Parathyroid adenoma (tissue), 2 donors: Measurements from ENCODE around the gene HSPA1B.

Experiments
- H2AFZ ChIP-seq: fragments of 300-600 bp; sonication (generic); one replicate; pipeline ENCODE4 v1.7.0; 2017; ENCODE audit warnings: antibody characterized with exemption, mild to moderate bottlenecking
- H3K27ac ChIP-seq: fragments of 300-600 bp; sonication (generic); one replicate; pipeline ENCODE4 v1.7.0; 2017
- H3K27me3 ChIP-seq: fragments of 300-600 bp; sonication (generic); one replicate; pipeline ENCODE4 v1.7.0; 2017; ENCODE audit warnings: low read length; ENCODE audit not compliant: control insufficient read depth, insufficient read depth
- H3K36me3 ChIP-seq: fragments of 300-600 bp; sonication (generic); one replicate; pipeline ENCODE4 v1.7.0; 2017; ENCODE audit warnings: low read length; ENCODE audit not compliant: control insufficient read depth, insufficient read depth
- H3K4me1 ChIP-seq: fragments of 300-600 bp; sonication (generic); one replicate; pipeline ENCODE4 v1.7.0; 2017; ENCODE audit warnings: control low read depth
- H3K4me2 ChIP-seq: fragments of 300-600 bp; sonication (generic); one replicate; pipeline ENCODE4 v1.7.0; 2017; ENCODE audit warnings: low read length
- H3K4me3 ChIP-seq: fragments of 300-600 bp; sonication (generic); one replicate; pipeline ENCODE4 v1.7.0; 2017; ENCODE audit warnings: low read depth, low read length
- H3K79me2 ChIP-seq: fragments of 300-600 bp; sonication (generic); one replicate; pipeline ENCODE4 v1.7.0; 2017; ENCODE audit warnings: control low read depth
- H3K9ac ChIP-seq: fragments of 300-600 bp; sonication (generic); one replicate; pipeline ENCODE4 v1.7.0; 2017; ENCODE audit warnings: mild to moderate bottlenecking
- H3K9me3 ChIP-seq: fragments of 300-600 bp; sonication (generic); one replicate; pipeline ENCODE4 v1.7.0; 2017; ENCODE audit warnings: low read length; ENCODE audit not compliant: control insufficient read depth
- TF ChIP-seq, protein P1 (sequence below): fragments of 300-600 bp; sonication (generic); IDR thresholded peaks from one replicate; pipeline ENCODE4 v1.7.0; 2017; ENCODE audit warnings: antibody characterized with exemption, mild to moderate bottlenecking
- donor health status: primary hyperparathyroidism.

Gene HSPA1B

DNA sequence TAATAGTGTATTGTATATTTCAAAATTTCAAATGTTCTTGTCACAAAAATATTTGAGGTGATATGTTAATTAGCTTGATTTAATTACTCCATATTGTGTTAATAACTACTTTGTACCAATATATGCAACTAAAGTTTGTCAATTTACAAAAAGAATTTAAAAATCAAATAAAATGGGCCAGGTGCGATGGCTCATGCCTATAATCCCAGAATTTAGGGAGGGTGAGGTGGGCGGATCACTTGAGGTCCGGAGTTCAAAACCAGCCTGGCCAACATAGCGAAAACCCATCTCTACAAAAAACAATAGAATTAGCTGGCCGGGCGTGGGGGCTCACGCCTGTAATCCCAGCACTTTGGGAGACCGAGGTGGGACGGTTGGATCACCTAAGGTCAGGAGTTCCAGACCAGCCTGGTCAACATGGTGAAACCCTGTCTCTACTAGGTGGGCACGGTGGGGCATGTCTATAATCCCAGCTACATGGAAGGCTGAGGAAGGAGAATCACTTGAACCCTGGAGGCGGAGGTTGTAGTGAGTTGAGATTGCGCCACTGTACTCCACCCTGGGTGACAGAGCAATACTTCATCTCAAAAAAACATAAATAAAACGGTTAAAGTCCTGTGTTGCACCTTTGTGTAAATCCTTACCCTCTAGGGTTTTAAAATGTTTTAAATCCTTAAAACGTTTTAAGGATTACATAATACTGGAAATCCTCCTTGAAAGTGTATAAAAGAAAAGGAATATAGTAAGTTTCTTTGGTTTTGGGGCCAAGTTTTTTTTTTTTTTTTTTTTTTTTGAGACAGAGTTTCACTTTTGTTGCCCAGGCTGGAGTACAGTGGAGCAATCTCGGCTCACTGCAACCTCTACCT lies 4.0 kb downstream of the HSPA1B start:
- peaks cover 14% of the 10 kb centered on the region for H3K4me1 ChIP-seq
- no peak overlapping the region for H3K9ac ChIP-seq

DNA sequence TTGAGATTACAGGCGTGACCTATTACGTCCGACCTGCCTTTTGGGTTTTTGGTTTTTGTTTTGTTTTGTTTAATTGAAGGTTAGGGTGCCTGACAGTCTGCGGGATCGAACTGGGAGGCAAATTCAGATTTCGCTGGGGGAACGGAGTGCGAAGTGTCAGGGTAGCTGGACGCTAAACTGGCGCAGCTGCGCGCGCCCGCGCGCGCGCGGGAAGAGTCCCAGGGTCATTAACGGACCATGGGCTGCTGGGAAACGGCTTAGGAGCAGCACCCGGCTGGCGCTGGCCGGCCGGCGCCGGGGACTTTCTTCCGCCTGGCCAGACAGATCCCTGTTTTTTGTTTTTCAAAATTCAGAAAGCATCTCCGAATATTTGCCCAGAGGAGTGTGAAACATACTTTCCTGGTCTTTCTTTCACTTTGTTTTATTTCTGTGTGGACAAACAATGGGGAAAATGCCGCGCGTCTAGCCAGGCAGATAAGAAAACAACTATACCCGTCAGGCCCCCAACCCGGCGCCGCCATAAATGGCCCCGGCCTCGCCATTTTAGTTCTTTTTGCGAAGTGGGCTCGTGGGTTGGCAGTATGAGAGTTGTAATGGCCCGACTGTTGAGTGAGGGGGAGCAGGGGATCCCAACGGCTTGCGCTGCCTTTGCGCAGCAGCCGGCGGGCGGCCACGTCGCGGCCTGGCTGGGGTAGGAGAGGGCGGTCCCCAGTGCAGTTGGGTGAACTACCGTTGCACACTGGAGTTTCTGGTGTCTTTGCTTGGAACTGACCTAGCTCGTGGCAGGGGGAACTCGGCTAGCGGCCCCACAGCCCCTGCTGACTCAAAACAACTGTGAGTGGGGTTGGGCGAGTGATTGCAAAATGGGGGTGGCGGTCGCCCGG lies 7.1 kb downstream of the HSPA1B start:
- no peaks in the 10 kb centered on the region for H3K36me3 ChIP-seq
- no peaks in the 10 kb centered on the region for H3K9me3 ChIP-seq
- H3K4me3 ChIP-seq, result peak overlapping the region; percentile 89
- H3K27ac ChIP-seq, result peak overlapping the region; percentile 99
- peak overlapping the region; percentile 54 for H3K9ac ChIP-seq
- H3K4me2 ChIP-seq, result peak overlapping the region; percentile 57
- H3K79me2 ChIP-seq, result peaks cover 42% of the 10 kb centered on the region
- H3K4me1 ChIP-seq, result peaks cover 25% of the 10 kb centered on the region
- H2AFZ ChIP-seq, result peak overlapping the region; percentile 95
- no peaks in the 10 kb centered on the region for H3K27me3 ChIP-seq
- TF ChIP-seq, protein P1, sequence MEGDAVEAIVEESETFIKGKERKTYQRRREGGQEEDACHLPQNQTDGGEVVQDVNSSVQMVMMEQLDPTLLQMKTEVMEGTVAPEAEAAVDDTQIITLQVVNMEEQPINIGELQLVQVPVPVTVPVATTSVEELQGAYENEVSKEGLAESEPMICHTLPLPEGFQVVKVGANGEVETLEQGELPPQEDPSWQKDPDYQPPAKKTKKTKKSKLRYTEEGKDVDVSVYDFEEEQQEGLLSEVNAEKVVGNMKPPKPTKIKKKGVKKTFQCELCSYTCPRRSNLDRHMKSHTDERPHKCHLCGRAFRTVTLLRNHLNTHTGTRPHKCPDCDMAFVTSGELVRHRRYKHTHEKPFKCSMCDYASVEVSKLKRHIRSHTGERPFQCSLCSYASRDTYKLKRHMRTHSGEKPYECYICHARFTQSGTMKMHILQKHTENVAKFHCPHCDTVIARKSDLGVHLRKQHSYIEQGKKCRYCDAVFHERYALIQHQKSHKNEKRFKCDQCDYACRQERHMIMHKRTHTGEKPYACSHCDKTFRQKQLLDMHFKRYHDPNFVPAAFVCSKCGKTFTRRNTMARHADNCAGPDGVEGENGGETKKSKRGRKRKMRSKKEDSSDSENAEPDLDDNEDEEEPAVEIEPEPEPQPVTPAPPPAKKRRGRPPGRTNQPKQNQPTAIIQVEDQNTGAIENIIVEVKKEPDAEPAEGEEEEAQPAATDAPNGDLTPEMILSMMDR, result no peak

More for the DNA sequence above, 4.0 kb downstream of the HSPA1B start:
- Histone ChIP-seq H3K4me3 (peak overlapping the region; percentile 90), H3K27ac (peak overlapping the region; percentile 80), H2AFZ (no peak overlapping the region), H3K79me2 (peaks cover 44% of the 10 kb centered on the region), H3K4me2 (peak overlapping the region; percentile 97), H3K27me3 (no peaks in the 10 kb centered on the region), H3K36me3 (no peaks in the 10 kb centered on the region), H3K9me3 (no peaks in the 10 kb centered on the region)
- TF ChIP-seq, protein P1, result no peak

DNA sequence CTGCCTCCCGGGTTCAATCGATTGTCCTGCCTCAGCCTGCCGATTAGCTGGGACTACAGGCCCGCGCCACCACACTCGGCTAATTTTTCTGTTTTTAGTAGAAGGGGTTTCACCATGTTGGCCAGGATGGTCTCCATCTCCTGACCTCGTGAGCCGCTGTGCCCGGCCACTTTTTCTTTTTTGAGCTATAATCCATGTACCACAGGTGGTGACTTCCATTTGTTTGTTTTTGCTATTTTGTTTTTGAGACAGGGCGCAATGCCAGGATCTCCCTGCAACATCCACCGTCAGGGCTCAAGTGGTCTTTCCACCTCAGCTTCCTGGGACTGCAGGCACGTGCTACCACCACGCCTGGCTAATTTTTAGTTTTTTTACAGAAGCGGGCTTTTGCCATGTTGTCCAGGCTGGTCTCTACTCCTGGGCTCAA lies 8.5 kb downstream of the HSPA1B start:
- peaks cover 31% of the 10 kb centered on the region for H3K79me2 ChIP-seq
- H3K27ac ChIP-seq, result peak overlapping the region; percentile 99
- H3K9ac ChIP-seq, result no peak overlapping the region
- no peaks in the 10 kb centered on the region for H3K27me3 ChIP-seq
- H3K36me3 ChIP-seq, result no peaks in the 10 kb centered on the region
- peak overlapping the region; percentile 89 for H3K4me3 ChIP-seq
- TF ChIP-seq, protein P1, result no peak
- no peak overlapping the region for H2AFZ ChIP-seq
- H3K4me1 ChIP-seq, result peaks cover 25% of the 10 kb centered on the region
- no peaks in the 10 kb centered on the region for H3K9me3 ChIP-seq
- peak overlapping the region; percentile 57 for H3K4me2 ChIP-seq

DNA sequence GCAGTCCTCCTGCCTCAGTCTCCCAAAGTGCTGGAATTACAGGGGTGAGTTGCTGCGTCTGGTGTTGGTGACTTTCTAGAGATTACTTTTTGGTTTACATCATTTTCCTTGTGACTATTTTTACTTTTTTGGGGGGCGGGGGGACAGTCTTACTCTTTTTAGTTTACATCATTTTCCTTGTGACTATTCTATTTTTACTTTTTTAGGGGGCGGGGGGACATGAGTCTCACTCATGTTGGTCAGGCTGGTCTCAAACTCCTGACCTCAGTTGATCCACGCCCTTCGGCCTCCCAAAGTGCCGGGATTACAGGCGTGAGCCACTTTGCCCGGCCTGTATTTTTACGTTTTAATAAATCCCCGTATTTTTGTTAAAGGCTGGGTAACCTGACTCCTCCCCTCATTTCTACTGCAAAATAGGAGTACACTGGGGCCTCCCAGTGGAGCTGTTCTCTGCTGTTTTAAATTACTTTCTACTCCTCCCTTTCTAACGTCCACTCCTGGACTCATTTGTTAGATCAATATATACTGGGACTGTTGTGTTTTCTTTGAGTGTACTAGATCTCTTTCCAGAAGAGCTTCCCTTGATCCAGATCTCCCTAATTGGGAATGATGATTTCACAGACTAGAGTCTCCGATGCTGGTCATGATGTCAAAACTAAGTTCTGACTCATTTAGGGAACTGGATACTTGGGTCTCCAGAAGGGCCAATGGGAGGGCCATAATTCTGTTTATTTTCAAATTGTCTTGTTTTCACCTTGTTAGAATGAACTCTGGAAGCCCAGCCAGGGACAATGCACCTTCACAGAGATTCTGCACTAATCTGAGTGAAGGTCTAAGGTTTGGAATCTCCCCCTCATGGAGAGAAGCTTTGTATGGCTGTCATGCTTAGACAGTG lies 9.2 kb downstream of the HSPA1B start:
- TF ChIP-seq, protein P1, result no peak
- H2AFZ ChIP-seq, result no peak overlapping the region
- no peak overlapping the region for H3K9ac ChIP-seq
- peak overlapping the region; percentile 99 for H3K27ac ChIP-seq
- H3K79me2 ChIP-seq, result peaks cover 24% of the 10 kb centered on the region
- peak overlapping the region; percentile 57 for H3K4me2 ChIP-seq
- H3K27me3 ChIP-seq, result no peaks in the 10 kb centered on the region
- peak overlapping the region; percentile 89 for H3K4me3 ChIP-seq
- no peaks in the 10 kb centered on the region for H3K9me3 ChIP-seq
- H3K4me1 ChIP-seq, result peaks cover 23% of the 10 kb centered on the region
- no peaks in the 10 kb centered on the region for H3K36me3 ChIP-seq
